ENCODE data around the gene C2CD3. TPM values are rescaled to one million over a fixed set of nuclear protein-coding genes. Genes with fewer than 3 reads are reported as not detected.

Gene C2CD3
- total and polyA plus RNA-seq, 3 experiments from 2014 or later, result 9.1 to 41.7 (median 35.6) TPM

GRCh38 chr11:73980001-73980961 is 190.5 kb downstream of the C2CD3 start:
- Mint-ChIP-seq H3K4me3 (peak overlapping the region; percentile 98 to 100 (median 99)), H3K27me3 (peaks cover 0 to 4% of the 10 kb centered on the region in 2 donors), H3K27ac (peak overlapping the region; percentile 94 to 100 (median 99)), H3K9me3 (peaks cover 0 to 4% (median 0%) of the 10 kb centered on the region in 5 donors), H3K4me1 (peaks cover 64 to 79% (median 70%) of the 10 kb centered on the region in 3 donors), H3K36me3 (peaks cover 30 to 78% (median 38%) of the 10 kb centered on the region in 3 donors)
- peaks cover 56% of the 10 kb centered on the region for H3K36me3 ChIP-seq (ENCODE audit: insufficient read depth, low read length)
- H3K4me1 ChIP-seq (ENCODE audit: insufficient read depth, low read length), result peaks cover 68% of the 10 kb centered on the region
- H3K9me3 ChIP-seq (ENCODE audit: low read length), result no peaks in the 10 kb centered on the region
- CTCF ChIA-PET, result interaction anchor here (0.9 to 7.7 kb wide), 11 partner anchors 9 to 147 kb away, joined by 3 to 48 read pairs (median 4); no protein-coding TSS in a partner anchor
- peak overlapping the region; percentile 95 for H3K27ac ChIP-seq (ENCODE audit: low read depth, low read length)
- H3K27me3 ChIP-seq (ENCODE audit: insufficient read depth, low read length, poor library complexity, severe bottlenecking), result no peaks in the 10 kb centered on the region
- peak overlapping the region; percentile 97 for H3K4me3 ChIP-seq (ENCODE audit: low read length)
- DNase-seq, result peak; percentile 57 to 92 (median 88)
- POLR2A ChIA-PET, result interaction anchor here (0.5 to 6.8 kb wide), 15 partner anchors 10 to 1582 kb away, joined by 3 to 150 read pairs (median 5); partner anchors contain the start of genes C2CD3, POLD3, PPME1 and SERPINH1

- H3K4me1 ChIP-seq (ENCODE audit: insufficient read depth, low read length), result peaks cover 78% of the 10 kb centered on the region
- peak overlapping the region; percentile 95 for H3K27ac ChIP-seq (ENCODE audit: low read depth, low read length)
- ChIA-PET CTCF (interaction anchor here (0.9 to 7.7 kb wide), 6 partner anchors 8 to 157 kb away, joined by 3 to 48 read pairs (median 22); no protein-coding TSS in a partner anchor), POLR2A (interaction anchor here (3.1 to 6.8 kb wide), 3 partner anchors 8 to 26 kb away, joined by 23 to 150 read pairs (median 52); no protein-coding TSS in a partner anchor)
- peak in 1 of 5 donors; percentile 3 for DNase-seq
- H3K27me3 ChIP-seq (ENCODE audit: insufficient read depth, low read length, poor library complexity, severe bottlenecking), result no peaks in the 10 kb centered on the region
- peak overlapping the region; percentile 97 for H3K4me3 ChIP-seq (ENCODE audit: low read length)
- Mint-ChIP-seq H3K27ac (peak overlapping the region; percentile 94 to 100 (median 98)), H3K4me3 (peak overlapping the region; percentile 84 to 100 (median 99)), H3K27me3 (peaks cover 0 to 4% of the 10 kb centered on the region in 2 donors), H3K4me1 (peaks cover 75 to 85% (median 76%) of the 10 kb centered on the region in 3 donors), H3K36me3 (peaks cover 41 to 94% (median 43%) of the 10 kb centered on the region in 3 donors), H3K9me3 (peaks cover 0 to 4% (median 0%) of the 10 kb centered on the region in 5 donors)
- no peaks in the 10 kb centered on the region for H3K9me3 ChIP-seq (ENCODE audit: low read length)
- peaks cover 65% of the 10 kb centered on the region for H3K36me3 ChIP-seq (ENCODE audit: insufficient read depth, low read length)
Observed at GRCh38 chr11:73978576-73979086, 192.2 kb downstream of the C2CD3 start.

- H3K4me3 Mint-ChIP-seq, result peak overlapping the region; percentile 50 to 100 (median 99)
Observed at GRCh38 chr11:73977856-73978519, 192.8 kb downstream of the C2CD3 start.

GRCh38 chr11:73976451-73977151 is 194.2 kb downstream of the C2CD3 start:
- no peak overlapping the region for H3K27ac ChIP-seq (ENCODE audit: low read depth, low read length)
- H3K27me3 ChIP-seq (ENCODE audit: insufficient read depth, low read length, poor library complexity, severe bottlenecking), result no peaks in the 10 kb centered on the region
- H3K27me3 Mint-ChIP-seq, result peaks cover 0 to 2% of the 10 kb centered on the region in 2 donors
- H3K4me1 ChIP-seq (ENCODE audit: insufficient read depth, low read length), result peaks cover 97% of the 10 kb centered on the region
- H3K36me3 Mint-ChIP-seq, result peaks cover 37 to 79% (median 42%) of the 10 kb centered on the region in 3 donors
- ChIA-PET CTCF (interaction anchor here (1.3 to 7.7 kb wide), 2 partner anchors 11 to 29 kb away, joined by 4 to 48 read pairs; no protein-coding TSS in a partner anchor), POLR2A (interaction anchor here (0.6 to 1.0 kb wide), 2 partner anchors 30 to 33 kb away, joined by 3 read pairs; no protein-coding TSS in a partner anchor)
- DNase-seq, result peak in 1 of 5 donors; percentile 37
- H3K36me3 ChIP-seq (ENCODE audit: insufficient read depth, low read length), result peaks cover 65% of the 10 kb centered on the region
- H3K4me1 Mint-ChIP-seq, result peaks cover 85 to 100% (median 93%) of the 10 kb centered on the region in 3 donors
- H3K27ac Mint-ChIP-seq, result peak overlapping the region; percentile 84 to 100 (median 92)
- no peaks in the 10 kb centered on the region for H3K9me3 ChIP-seq (ENCODE audit: low read length)
- peak overlapping the region; percentile 50 to 79 (median 67) for H3K4me3 Mint-ChIP-seq
- peaks cover 0 to 2% (median 0%) of the 10 kb centered on the region in 5 donors for H3K9me3 Mint-ChIP-seq
- H3K4me3 ChIP-seq (ENCODE audit: low read length), result no peak overlapping the region

More at GRCh38 chr11:73977856-73978519, 192.8 kb downstream of the C2CD3 start:
- CTCF ChIA-PET, result interaction anchor here (0.9 to 7.7 kb wide), 3 partner anchors 7 to 157 kb away, joined by 3 to 48 read pairs (median 40); no protein-coding TSS in a partner anchor
- Histone ChIP-seq H3K27ac (ENCODE audit: low read depth, low read length) (peak overlapping the region; percentile 95), H3K4me1 (ENCODE audit: insufficient read depth, low read length) (peaks cover 83% of the 10 kb centered on the region), H3K27me3 (ENCODE audit: insufficient read depth, low read length, poor library complexity, severe bottlenecking) (no peaks in the 10 kb centered on the region), H3K9me3 (ENCODE audit: low read length) (no peaks in the 10 kb centered on the region), H3K4me3 (ENCODE audit: low read length) (peak overlapping the region; percentile 97), H3K36me3 (ENCODE audit: insufficient read depth, low read length) (peaks cover 65% of the 10 kb centered on the region)
- peaks cover 41 to 92% (median 43%) of the 10 kb centered on the region in 3 donors for H3K36me3 Mint-ChIP-seq
- DNase-seq, result peak in 1 of 5 donors; percentile 26
- POLR2A ChIA-PET, result interaction anchor here (3.1 to 6.8 kb wide), 2 partner anchors 8 to 27 kb away, joined by 23 to 150 read pairs; no protein-coding TSS in a partner anchor
- peak overlapping the region; percentile 87 to 100 (median 98) for H3K27ac Mint-ChIP-seq
- H3K4me1 Mint-ChIP-seq, result peaks cover 75 to 87% (median 79%) of the 10 kb centered on the region in 3 donors
- H3K27me3 Mint-ChIP-seq, result peaks cover 0 to 3% of the 10 kb centered on the region in 2 donors
- peaks cover 0 to 4% (median 0%) of the 10 kb centered on the region in 5 donors for H3K9me3 Mint-ChIP-seq

GRCh38 chr11:73975479-73975757 is 195.4 kb downstream of the C2CD3 start:
- H3K9me3 ChIP-seq (ENCODE audit: low read length), result no peaks in the 10 kb centered on the region
- peaks cover 89 to 100% (median 100%) of the 10 kb centered on the region in 3 donors for H3K4me1 Mint-ChIP-seq
- POLR2A ChIA-PET, result interaction anchor here (1.1 kb wide), 1 partner anchor 19 kb away, joined by 3 read pairs; no protein-coding TSS in a partner anchor
- peaks cover 53% of the 10 kb centered on the region for H3K36me3 ChIP-seq (ENCODE audit: insufficient read depth, low read length)
- DNase-seq, result peak in 1 of 5 donors; percentile 23
- H3K4me3 ChIP-seq (ENCODE audit: low read length), result no peak overlapping the region
- peak overlapping the region; percentile 17 to 79 (median 55) for H3K4me3 Mint-ChIP-seq
- peaks cover 98% of the 10 kb centered on the region for H3K4me1 ChIP-seq (ENCODE audit: insufficient read depth, low read length)
- peaks cover 25 to 67% (median 34%) of the 10 kb centered on the region in 3 donors for H3K36me3 Mint-ChIP-seq
- peak overlapping the region in 7 of 8 donors; percentile 51 to 98 (median 89) for H3K27ac Mint-ChIP-seq
- H3K27me3 ChIP-seq (ENCODE audit: insufficient read depth, low read length, poor library complexity, severe bottlenecking), result no peaks in the 10 kb centered on the region
- CTCF ChIA-PET, result interaction anchor here (7.7 kb wide), 1 partner anchor 10 kb away, joined by 48 read pairs; no protein-coding TSS in a partner anchor
- peaks cover 0 to 2% of the 10 kb centered on the region in 2 donors for H3K27me3 Mint-ChIP-seq
- H3K9me3 Mint-ChIP-seq, result no peaks in the 10 kb centered on the region
- no peak overlapping the region for H3K27ac ChIP-seq (ENCODE audit: low read depth, low read length)

GRCh38 chr11:73974604-73975478 is 196.0 kb downstream of the C2CD3 start:
- H3K4me3 Mint-ChIP-seq, result peak overlapping the region; percentile 17 to 90 (median 77)
- peak overlapping the region; percentile 18 for H3K4me3 ChIP-seq (ENCODE audit: low read length)
- peaks cover 99% of the 10 kb centered on the region for H3K4me1 ChIP-seq (ENCODE audit: insufficient read depth, low read length)
- ChIA-PET POLR2A (interaction anchor here (1.1 to 8.8 kb wide), 3 partner anchors 6 to 21 kb away, joined by 3 to 150 read pairs (median 6); partner anchors contain the start of gene UCP2), CTCF (interaction anchor here (7.7 kb wide), 1 partner anchor 9 kb away, joined by 48 read pairs; no protein-coding TSS in a partner anchor)
- peaks cover 90 to 100% (median 100%) of the 10 kb centered on the region in 3 donors for H3K4me1 Mint-ChIP-seq
- H3K36me3 ChIP-seq (ENCODE audit: insufficient read depth, low read length), result peaks cover 51% of the 10 kb centered on the region
- no peaks in the 10 kb centered on the region for H3K9me3 Mint-ChIP-seq
- H3K27ac ChIP-seq (ENCODE audit: low read depth, low read length), result peak overlapping the region; percentile 30
- H3K27me3 Mint-ChIP-seq, result peaks cover 0 to 2% of the 10 kb centered on the region in 2 donors
- DNase-seq, result peak in 1 of 5 donors; percentile 39
- H3K27ac Mint-ChIP-seq, result peak overlapping the region; percentile 72 to 98 (median 93)
- peaks cover 25 to 62% (median 29%) of the 10 kb centered on the region in 3 donors for H3K36me3 Mint-ChIP-seq
- H3K9me3 ChIP-seq (ENCODE audit: low read length), result no peaks in the 10 kb centered on the region
- no peaks in the 10 kb centered on the region for H3K27me3 ChIP-seq (ENCODE audit: insufficient read depth, low read length, poor library complexity, severe bottlenecking)
